Caco-2 (cell line): ENCODE results near the gene TSR3. TPM values are rescaled to one million over a fixed set of nuclear protein-coding genes. Genes with fewer than 3 reads are reported as not detected.

ENCODE experiments used
- BruUV-seq: library from RNA; stranded (reverse); fragments of 400-500 nt; replicated peaks from 2 replicates; lab custom pipeline; 2021; lab: Mats Ljungman, UMichigan
- CTCF ChIA-PET: fragments of 300-600 bp; sonication (Branson Sonifier 250); formaldehyde crosslinking; loops from one replicate; lab custom pipeline; 2022; ENCODE audit warnings: antibody characterized with exemption; lab: Charles Lee
- POLR2A ChIA-PET: fragments of 300-600 bp; sonication (Branson Sonifier 250); formaldehyde crosslinking; loops from one replicate; lab custom pipeline; 2022; ENCODE audit warnings: antibody characterized with exemption; lab: Charles Lee
- DNase-seq, 2 experiments: peaks; one replicate each; pipeline versions ENCODE4 v3.0.0 to v3.0.0-alpha.2; 2020 to 2022
- H3K27me3 ChIP-seq: replicated peaks from 2 replicates; pipeline ENCODE4 v1.6.0; 2011; ENCODE audit warnings: low read length; ENCODE audit not compliant: control insufficient read depth, insufficient read depth
- H3K36me3 ChIP-seq: 2 replicates; pipeline ENCODE4 v1.5.1; 2011; ENCODE audit warnings: low read length; ENCODE audit not compliant: control insufficient read depth, insufficient read depth
- H3K4me1 ChIP-seq: fragments of 250-450 bp; sonication (Bioruptor Pico); 2 replicates; pipeline ENCODE4 v1.5.1; 2020; ENCODE audit warnings: mild to moderate bottlenecking
- H3K4me3 ChIP-seq: 2 replicates; pipeline ENCODE4 v1.5.1; 2011; ENCODE audit warnings: low read depth, mild to moderate bottlenecking, control low read depth, low read length
- H3K9me3 ChIP-seq: fragments of 250-450 bp; sonication (Bioruptor Pico); 2 replicates; pipeline ENCODE4 v1.5.1; 2020; ENCODE audit warnings: mild to moderate bottlenecking, moderate library complexity
- H3K27ac Mint-ChIP-seq: one replicate; pipeline ENCODE4 v1.8.0; 2022; ENCODE audit warnings: mixed read lengths; ENCODE audit not compliant: unreplicated experiment
- H3K27me3 Mint-ChIP-seq: one replicate; pipeline ENCODE4 v1.8.0; 2022; ENCODE audit warnings: mixed read lengths; ENCODE audit not compliant: insufficient read depth, unreplicated experiment
- H3K36me3 Mint-ChIP-seq: one replicate; pipeline ENCODE4 v1.8.0; 2022; ENCODE audit warnings: mild to moderate bottlenecking, mixed read lengths; ENCODE audit not compliant: insufficient read depth, unreplicated experiment
- H3K4me1 Mint-ChIP-seq: one replicate; pipeline ENCODE4 v1.8.0; 2022; ENCODE audit warnings: low read depth, mixed read lengths; ENCODE audit not compliant: unreplicated experiment
- H3K4me3 Mint-ChIP-seq: one replicate; pipeline ENCODE4 v1.8.0; 2022; ENCODE audit warnings: mild to moderate bottlenecking, moderate library complexity, mixed read lengths; ENCODE audit not compliant: unreplicated experiment
- H3K9me3 Mint-ChIP-seq: one replicate; pipeline ENCODE4 v1.8.0; 2022; ENCODE audit warnings: mixed read lengths; ENCODE audit not compliant: unreplicated experiment
- CTCF ChIP-seq, 2 experiments: fragments of 200-600 bp in 1 of 2; IDR thresholded peaks; 1 replicate in 1 of 2; 2 replicates in 1 of 2; pipeline versions ENCODE4 v1.5.1 to v1.8.0; 2011 to 2022; ENCODE audit warnings: antibody characterized with exemption in 1 of 2, control low read depth in 1 of 2, inconsistent platforms in 1 of 2, low read depth in 1 of 2, low read length in 1 of 2, mild to moderate bottlenecking in 1 of 2, moderate library complexity in 1 of 2; ENCODE audit not compliant: insufficient read depth in 1 of 2, severe bottlenecking in 1 of 2, unreplicated experiment in 1 of 2
- intact Hi-C: fragments of 100-400 bp; cut with micrococcal nuclease; formaldehyde crosslinking; loops from one replicate; pipeline ENCODE4 v1.10.0; 2022; ENCODE audit not compliant: unreplicated experiment
- total RNA-seq: library from RNA; stranded (reverse); gene quantifications from 2 replicates; pipeline ENCODE4 v1.2.3, GENCODE V29; 2022

TSR3 gene
- total RNA-seq, 1 experiment from 2014 or later: 48.6 TPM

GRCh38 chr16:1337486-1337885, 14.2 kb downstream of the TSR3 start:
- Mint-ChIP-seq H3K4me1 (no peaks in the 10 kb centered on the region), H3K36me3 (no peaks in the 10 kb centered on the region), H3K27ac (no peak overlapping the region), H3K9me3 (no peaks in the 10 kb centered on the region), H3K4me3 (no peak overlapping the region), H3K27me3 (peaks cover 3% of the 10 kb centered on the region)
- DNase-seq: no peak
- CTCF ChIA-PET: interaction anchor here (0.5 kb wide), 1 partner anchor 122 kb away, joined by 4 read pairs; no protein-coding TSS in a partner anchor
- H3K4me1 ChIP-seq: peaks cover 4% of the 10 kb centered on the region; the same call in 1 of the 2 replicates
- POLR2A ChIA-PET: no interaction called here
- TF ChIP-seq CTCF (IDR thresholded peaks at IDR 0.05; ENCODE audit: insufficient read depth in 1 of 2, low read depth in 1 of 2, low read length in 1 of 2, severe bottlenecking in 1 of 2, unreplicated experiment in 1 of 2): no peak
- BruUV-seq: no TSS peak
- H3K36me3 ChIP-seq: no peaks in the 10 kb centered on the region
- intact Hi-C loops: no loop called here
- H3K9me3 ChIP-seq: no peaks in the 10 kb centered on the region
- H3K4me3 ChIP-seq: no peak overlapping the region
- peaks cover 1% of the 10 kb centered on the region; the same call in 1 of the 2 replicates for H3K27me3 ChIP-seq

DNA sequence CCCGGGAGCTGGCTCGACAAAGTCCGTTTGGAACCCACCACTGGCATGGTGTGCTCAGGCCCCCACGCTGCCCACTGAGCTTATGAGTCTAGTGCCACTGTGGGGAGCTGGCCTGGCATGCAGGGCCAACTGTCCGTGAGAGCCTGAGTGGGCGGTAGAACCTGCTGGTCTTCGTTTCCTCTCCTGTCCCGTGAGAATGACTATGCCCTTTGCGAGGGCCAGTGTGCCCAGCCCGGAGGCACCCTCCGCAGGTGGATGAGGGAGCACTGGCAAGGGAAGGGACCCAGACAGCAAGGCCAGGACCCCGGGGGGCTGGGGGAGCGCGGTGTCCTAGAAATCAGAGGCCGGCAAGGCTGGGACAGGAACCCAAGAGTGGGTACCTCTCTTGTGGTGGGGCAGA, 15.1 kb downstream of the TSR3 start:
- no TSS peak for BruUV-seq
- CTCF ChIA-PET: no interaction called here
- Mint-ChIP-seq H3K4me1 (no peaks in the 10 kb centered on the region), H3K9me3 (no peaks in the 10 kb centered on the region), H3K27me3 (peaks cover 3% of the 10 kb centered on the region), H3K4me3 (no peak overlapping the region), H3K27ac (no peak overlapping the region), H3K36me3 (no peaks in the 10 kb centered on the region)
- DNase-seq: no peak
- peaks cover 1% of the 10 kb centered on the region; the same call in 1 of the 2 replicates for H3K27me3 ChIP-seq
- intact Hi-C loops: no loop called here
- no peak overlapping the region for H3K4me3 ChIP-seq
- H3K9me3 ChIP-seq: no peaks in the 10 kb centered on the region
- TF ChIP-seq CTCF (IDR thresholded peaks at IDR 0.05; ENCODE audit: insufficient read depth in 1 of 2, low read depth in 1 of 2, low read length in 1 of 2, severe bottlenecking in 1 of 2, unreplicated experiment in 1 of 2): no peak
- H3K4me1 ChIP-seq: peaks cover 4% of the 10 kb centered on the region; the same call in 1 of the 2 replicates
- POLR2A ChIA-PET: no interaction called here
- H3K36me3 ChIP-seq: no peaks in the 10 kb centered on the region

GRCh38 chr16:1335996-1336395, 15.7 kb downstream of the TSR3 start:
- intact Hi-C loops: no loop called here
- Mint-ChIP-seq H3K36me3 (no peaks in the 10 kb centered on the region), H3K27ac (no peak overlapping the region), H3K4me3 (no peak overlapping the region), H3K4me1 (no peaks in the 10 kb centered on the region), H3K27me3 (peaks cover 3% of the 10 kb centered on the region), H3K9me3 (no peaks in the 10 kb centered on the region)
- no peak for TF ChIP-seq CTCF (IDR thresholded peaks at IDR 0.05; ENCODE audit: insufficient read depth in 1 of 2, low read depth in 1 of 2, low read length in 1 of 2, severe bottlenecking in 1 of 2, unreplicated experiment in 1 of 2)
- ChIA-PET CTCF (interaction anchor here (0.6 kb wide), 1 partner anchor 23 kb away, joined by 11 read pairs; no protein-coding TSS in a partner anchor), POLR2A (no interaction called here)
- Histone ChIP-seq H3K4me3 (no peak overlapping the region), H3K9me3 (no peaks in the 10 kb centered on the region), H3K27me3 (peaks cover 1% of the 10 kb centered on the region; the same call in 1 of the 2 replicates), H3K4me1 (peaks cover 4% of the 10 kb centered on the region; the same call in 1 of the 2 replicates), H3K36me3 (no peaks in the 10 kb centered on the region)
- BruUV-seq: no TSS peak
- no peak for DNase-seq
